D721Med (cell line): ENCODE results near the gene PIK3R6.

Experiments
- DNase-seq: peaks from one replicate; pipeline ENCODE4 v3.0.0; 2011; ENCODE audit warnings: low spot score; ENCODE audit not compliant: insufficient read length
- FAIRE-seq: peaks from 2 replicates; lab custom pipeline; 2011; peaks lifted over from hg19 to GRCh38; lab: Jason Lieb, UNC
- CTCF ChIP-seq: IDR thresholded peaks from 2 replicates; pipeline ENCODE4 v1.5.1; 2012; ENCODE audit warnings: mild to moderate bottlenecking, control low read depth; ENCODE audit not compliant: insufficient read depth; ENCODE audit errors: missing control alignments

PIK3R6 gene

GRCh38 chr17:8838551-8839095, 28.9 kb downstream of the PIK3R6 start:
- TF ChIP-seq CTCF: no peak
- FAIRE-seq: no peak
- DNase-seq: no peak

DNA sequence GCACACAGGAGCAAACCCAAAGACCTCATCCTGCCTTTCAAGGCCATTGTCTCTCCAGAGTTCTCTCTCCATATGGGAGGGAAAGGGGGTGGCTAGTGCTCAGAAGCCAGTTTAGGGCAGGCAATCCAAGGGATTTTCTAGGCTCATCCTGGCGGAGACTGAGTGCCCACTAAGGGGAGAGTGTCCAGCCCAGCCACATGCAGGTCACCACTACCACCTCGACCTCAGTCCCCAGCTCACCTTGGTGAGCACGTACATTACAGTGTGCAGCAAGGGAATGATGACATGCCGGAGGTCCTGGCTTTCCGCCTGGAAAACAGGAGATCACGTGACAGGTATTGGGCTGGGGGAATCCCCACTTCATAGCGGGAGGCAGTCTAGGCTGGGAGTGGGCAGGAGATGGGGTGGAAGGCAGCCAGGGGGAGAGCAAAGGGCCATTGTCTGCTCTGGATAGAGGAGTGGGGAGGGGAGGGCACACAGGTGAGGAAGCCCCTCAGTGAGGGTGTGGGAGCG, 29.9 kb downstream of the PIK3R6 start:
- no peak for TF ChIP-seq CTCF
- DNase-seq (no peak), FAIRE-seq (no peak)

DNA sequence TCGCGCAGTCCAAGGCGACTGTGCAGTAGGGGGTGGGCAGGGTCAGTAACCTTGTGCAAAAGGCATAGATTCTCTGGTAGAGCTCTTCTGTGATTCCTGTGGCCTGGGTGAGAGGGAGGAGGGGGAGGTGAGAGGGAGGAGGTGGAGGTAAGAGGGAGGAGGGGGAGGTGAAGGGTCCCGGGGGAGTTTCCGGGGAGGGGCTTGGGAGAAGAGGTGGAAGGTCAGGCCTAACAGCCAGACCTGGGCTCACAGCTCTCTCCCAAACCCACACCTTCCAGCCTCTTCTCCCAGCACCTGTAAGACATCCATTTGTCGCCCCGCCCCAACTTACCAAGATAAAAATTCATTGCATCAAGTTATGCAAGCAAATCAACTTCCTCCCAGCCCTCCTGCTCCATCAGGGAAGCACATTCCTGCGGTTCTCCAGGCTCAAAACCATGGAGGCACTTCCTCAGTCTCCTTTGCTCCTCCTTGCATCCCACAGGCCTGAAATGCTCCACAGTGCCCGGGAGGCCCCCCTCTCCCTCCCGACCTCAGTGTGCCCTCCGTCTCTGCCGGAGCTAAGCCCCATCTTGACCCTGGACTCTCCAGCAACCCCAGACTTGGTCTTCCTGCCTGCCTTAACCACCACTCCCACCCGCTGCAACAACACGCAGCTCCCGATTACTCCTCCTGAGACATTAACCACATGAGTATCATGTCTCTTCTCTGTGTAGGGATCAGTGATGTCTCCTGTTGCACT, 30.5 kb downstream of the PIK3R6 start:
- no peak for FAIRE-seq
- TF ChIP-seq CTCF: no peak
- DNase-seq: no peak

DNA sequence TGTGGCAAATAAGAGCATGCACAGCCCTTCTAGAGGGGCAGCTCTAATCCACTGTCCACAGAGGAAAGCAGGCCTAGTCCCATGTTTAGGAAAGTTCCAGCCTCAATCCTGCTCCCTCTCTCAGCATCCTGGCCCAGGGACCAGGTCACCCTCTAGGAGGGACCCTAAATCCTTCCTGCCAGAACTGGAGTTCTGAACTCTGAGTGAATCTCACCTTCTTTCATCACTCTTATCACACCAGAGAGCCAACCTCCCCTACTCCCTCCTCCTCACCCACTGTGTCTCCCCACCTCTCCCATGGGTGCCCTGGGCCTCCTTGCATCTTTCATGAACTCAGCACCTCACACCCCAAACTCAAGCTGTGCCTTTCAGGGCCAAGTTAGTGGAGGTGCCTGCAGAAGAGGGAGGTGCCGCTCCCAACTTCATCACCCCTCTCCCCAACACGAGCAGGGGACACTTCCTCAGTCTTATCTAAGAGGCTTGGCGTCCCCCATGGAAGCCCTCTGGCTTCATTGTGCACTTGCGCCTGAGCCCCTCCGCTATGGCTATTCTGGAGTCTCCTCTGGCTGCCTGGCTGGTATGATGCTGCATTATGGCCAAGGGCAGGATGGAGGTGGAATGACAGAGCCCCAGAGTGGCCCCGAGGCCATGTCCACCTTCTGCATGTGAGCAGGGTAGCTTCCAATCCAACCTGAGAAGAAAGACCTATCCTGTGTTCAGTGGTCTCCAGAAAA, 31.7 kb downstream of the PIK3R6 start:
- FAIRE-seq (no peak), DNase-seq (no peak)
- no peak for TF ChIP-seq CTCF

DNA sequence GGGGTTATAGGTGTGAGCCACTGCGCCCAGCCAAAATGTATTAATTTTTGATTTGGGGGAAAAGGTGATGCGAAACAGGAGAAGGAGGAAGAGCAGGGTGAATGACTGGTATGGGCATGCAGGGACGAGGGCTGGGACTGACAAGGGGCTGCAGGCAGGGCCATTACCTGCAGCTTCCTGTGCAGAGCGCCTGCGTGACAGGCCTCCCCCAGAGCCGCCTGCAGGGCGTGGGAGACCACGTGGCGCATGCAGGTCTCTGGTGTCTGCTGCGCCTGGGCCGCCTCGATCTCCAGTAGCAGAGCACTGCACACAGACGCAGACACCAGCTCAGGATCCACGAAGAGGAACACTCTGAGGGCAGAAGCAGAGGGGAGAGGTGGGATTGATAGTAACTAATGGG, 32.4 kb downstream of the PIK3R6 start:
- DNase-seq: no peak
- no peak for TF ChIP-seq CTCF
- FAIRE-seq: no peak

DNA sequence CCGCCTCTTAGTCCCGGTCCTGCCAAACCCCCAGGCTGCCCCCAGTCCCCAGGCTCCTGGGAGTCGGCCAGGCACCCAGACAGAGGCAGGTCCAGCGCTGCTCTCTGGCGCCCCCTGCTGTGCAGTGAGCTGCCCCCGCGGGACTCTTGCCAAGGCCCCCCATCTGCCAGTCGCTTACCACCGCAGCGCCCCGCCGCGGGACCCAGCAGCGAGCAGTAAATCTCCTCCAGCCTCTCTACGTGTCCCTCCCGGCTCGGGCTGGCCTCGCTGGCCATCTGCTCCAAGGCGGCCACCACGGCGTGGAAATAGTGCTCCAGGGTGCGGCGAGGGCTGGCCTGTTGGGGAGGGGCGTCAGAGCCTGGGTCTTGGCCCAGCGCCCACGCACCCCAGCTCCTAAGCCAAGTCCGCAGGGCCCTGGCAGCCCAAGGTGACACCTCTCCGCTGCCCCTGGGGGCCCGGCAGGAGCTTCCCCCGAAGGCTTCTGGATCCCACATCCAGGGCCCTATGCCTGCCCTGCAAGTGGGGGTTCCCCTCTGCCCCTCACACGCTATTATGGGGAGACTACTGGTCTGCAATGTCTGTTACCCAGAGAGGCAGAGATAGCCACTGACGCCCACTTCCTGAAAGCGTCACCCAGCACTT, 34.6 kb downstream of the PIK3R6 start:
- TF ChIP-seq CTCF: peak; percentile 26
- no peak for DNase-seq
- no peak for FAIRE-seq
